ENCODE data around the gene SLFN11.
"Not testable (repeated sequence)": the region's sequence is repeated elsewhere in the genome, so short reads cannot be mapped to it uniquely, and the experiment has no call there.

SLFN11 gene

GRCh38 chr17:35373534-35373983 lies at the start of gene SLFN11:
SLFN11 (minus strand) TSS chr17:35373621; CDS start chr17:35363807, 9,814 bp downstream.
- ATAC-seq (peak; percentile 80), DNase-seq (peak; percentile 84 to 89)
- peak within 1 kb of the TSS; percentile 92 to 97 for H3K4me3 Mint-ChIP-seq
- peaks cover 23% of the 10 kb centered on the region in 2 donors for H3K9me3 Mint-ChIP-seq
- H3K27me3 Mint-ChIP-seq, result no peaks in the 10 kb centered on the region
- peak within 1 kb of the TSS; percentile 95 to 98 for H3K27ac Mint-ChIP-seq
- H3K4me1 Mint-ChIP-seq, result peaks cover 58% of the 10 kb centered on the region

- H3K4me3 Mint-ChIP-seq, H3K27me3 Mint-ChIP-seq, H3K9me3 Mint-ChIP-seq, H3K4me1 Mint-ChIP-seq, H3K27ac Mint-ChIP-seq, ATAC-seq, DNase-seq: not testable (repeated sequence)
Measured at GRCh38 chr17:35421069-35421468, 47.6 kb upstream of the SLFN11 start.

GRCh38 chr17:35416659-35417058 lies 43.2 kb upstream of the SLFN11 start:
- H3K27ac Mint-ChIP-seq, result no peak overlapping the region
- no peak overlapping the region for H3K4me3 Mint-ChIP-seq
- no peaks in the 10 kb centered on the region for H3K4me1 Mint-ChIP-seq
- H3K27me3 Mint-ChIP-seq, result no peaks in the 10 kb centered on the region
- H3K9me3 Mint-ChIP-seq, result peaks cover 5 to 12% of the 10 kb centered on the region in 2 donors
- no peak for ATAC-seq
- no peak for DNase-seq

- not testable (repeated sequence) for H3K4me3 Mint-ChIP-seq, H3K4me1 Mint-ChIP-seq, DNase-seq, H3K27me3 Mint-ChIP-seq, H3K27ac Mint-ChIP-seq, ATAC-seq
- peaks cover 5 to 12% of the 10 kb centered on the region in 2 donors for H3K9me3 Mint-ChIP-seq
Measured at GRCh38 chr17:35414707-35415106, 41.3 kb upstream of the SLFN11 start.

- no peak for ATAC-seq
- no peak for DNase-seq
- H3K4me3 Mint-ChIP-seq, result no peak overlapping the region
- H3K27me3 Mint-ChIP-seq, result no peaks in the 10 kb centered on the region
- peaks cover 5 to 12% of the 10 kb centered on the region in 2 donors for H3K9me3 Mint-ChIP-seq
- H3K4me1 Mint-ChIP-seq, result no peaks in the 10 kb centered on the region
- no peak overlapping the region for H3K27ac Mint-ChIP-seq
Measured at GRCh38 chr17:35414247-35414646, 40.8 kb upstream of the SLFN11 start.

- no peak overlapping the region for H3K4me3 Mint-ChIP-seq
- no peaks in the 10 kb centered on the region for H3K9me3 Mint-ChIP-seq
- peaks cover 7% of the 10 kb centered on the region for H3K4me1 Mint-ChIP-seq
- ATAC-seq, result no peak
- no peaks in the 10 kb centered on the region for H3K27me3 Mint-ChIP-seq
- no peak for DNase-seq
- no peak overlapping the region for H3K27ac Mint-ChIP-seq
Measured at GRCh38 chr17:35407531-35407930, 34.1 kb upstream of the SLFN11 start.

- Mint-ChIP-seq H3K27ac (no peak overlapping the region), H3K27me3 (no peaks in the 10 kb centered on the region), H3K9me3 (no peaks in the 10 kb centered on the region), H3K4me1 (peaks cover 7% of the 10 kb centered on the region), H3K4me3 (no peak overlapping the region)
- ATAC-seq (no peak), DNase-seq (no peak)
Measured at GRCh38 chr17:35406568-35406967, 33.1 kb upstream of the SLFN11 start.

GRCh38 chr17:35404360-35404759 lies 30.9 kb upstream of the SLFN11 start:
- peak overlapping the region in 1 of 2 donors; percentile 57 for H3K27ac Mint-ChIP-seq
- H3K4me1 Mint-ChIP-seq, result peaks cover 7% of the 10 kb centered on the region
- no peaks in the 10 kb centered on the region for H3K9me3 Mint-ChIP-seq
- ATAC-seq (peak; percentile 95), DNase-seq (no peak)
- no peak overlapping the region for H3K4me3 Mint-ChIP-seq
- H3K27me3 Mint-ChIP-seq, result no peaks in the 10 kb centered on the region

GRCh38 chr17:35393783-35394182 lies 20.4 kb upstream of the SLFN11 start:
- not testable (repeated sequence) for H3K27me3 Mint-ChIP-seq, ATAC-seq, H3K9me3 Mint-ChIP-seq, H3K4me3 Mint-ChIP-seq, DNase-seq, H3K4me1 Mint-ChIP-seq
- peak overlapping the region in 1 of 2 donors; percentile 44 for H3K27ac Mint-ChIP-seq

GRCh38 chr17:35390663-35391062 lies 17.2 kb upstream of the SLFN11 start:
- ATAC-seq, result no peak
- H3K4me3 Mint-ChIP-seq, result no peak overlapping the region
- H3K27ac Mint-ChIP-seq, result peak overlapping the region in 1 of 2 donors; percentile 52
- DNase-seq, result no peak
- peaks cover 6% of the 10 kb centered on the region for H3K4me1 Mint-ChIP-seq
- H3K27me3 Mint-ChIP-seq, result peaks cover 10% of the 10 kb centered on the region
- H3K9me3 Mint-ChIP-seq, result peaks cover 4 to 7% of the 10 kb centered on the region in 2 donors

- Mint-ChIP-seq H3K9me3 (peaks cover 4 to 7% of the 10 kb centered on the region in 2 donors), H3K27me3 (peaks cover 10% of the 10 kb centered on the region), H3K27ac (no peak overlapping the region), H3K4me1 (peaks cover 6% of the 10 kb centered on the region), H3K4me3 (no peak overlapping the region)
- DNase-seq, result no peak
- ATAC-seq, result no peak
Measured at GRCh38 chr17:35390156-35390555, 16.7 kb upstream of the SLFN11 start.

GRCh38 chr17:35387496-35387895 lies 14.1 kb upstream of the SLFN11 start:
- ATAC-seq (no peak), DNase-seq (no peak)
- no peak overlapping the region for H3K4me3 Mint-ChIP-seq
- no peak overlapping the region for H3K27ac Mint-ChIP-seq
- H3K27me3 Mint-ChIP-seq, result peaks cover 10% of the 10 kb centered on the region
- H3K9me3 Mint-ChIP-seq, result peaks cover 12 to 15% of the 10 kb centered on the region in 2 donors
- H3K4me1 Mint-ChIP-seq, result no peaks in the 10 kb centered on the region

- Mint-ChIP-seq H3K4me3 (no peak overlapping the region), H3K9me3 (no peaks in the 10 kb centered on the region), H3K4me1 (peaks cover 27% of the 10 kb centered on the region), H3K27me3 (no peaks in the 10 kb centered on the region), H3K27ac (no peak overlapping the region)
- DNase-seq (no peak), ATAC-seq (no peak)
Measured at GRCh38 chr17:35377706-35378105, 4.3 kb upstream of the SLFN11 start.

GRCh38 chr17:35377068-35377467 lies 3.6 kb upstream of the SLFN11 start:
- Mint-ChIP-seq H3K27ac (no peak overlapping the region), H3K4me1 (peaks cover 26% of the 10 kb centered on the region), H3K4me3 (no peak overlapping the region), H3K9me3 (no peaks in the 10 kb centered on the region), H3K27me3 (no peaks in the 10 kb centered on the region)
- DNase-seq, result no peak
- ATAC-seq, result no peak

- no peak for ATAC-seq
- no peaks in the 10 kb centered on the region for H3K27me3 Mint-ChIP-seq
- H3K4me1 Mint-ChIP-seq, result peaks cover 31% of the 10 kb centered on the region
- H3K9me3 Mint-ChIP-seq, result peaks cover 2 to 6% of the 10 kb centered on the region in 2 donors
- H3K27ac Mint-ChIP-seq, result no peak overlapping the region
- DNase-seq, result no peak
- H3K4me3 Mint-ChIP-seq, result peak overlapping the region in 1 of 2 donors; percentile 0
Measured at GRCh38 chr17:35376245-35376644, 2.8 kb upstream of the SLFN11 start.

GRCh38 chr17:35374766-35375344 lies 1.4 kb upstream of the SLFN11 start:
- DNase-seq, result no peak
- no peak for ATAC-seq
- H3K9me3 Mint-ChIP-seq, result peaks cover 16 to 20% of the 10 kb centered on the region in 2 donors
- peaks cover 45% of the 10 kb centered on the region for H3K4me1 Mint-ChIP-seq
- peak overlapping the region in 1 of 2 donors; percentile 66 for H3K27ac Mint-ChIP-seq
- H3K27me3 Mint-ChIP-seq, result no peaks in the 10 kb centered on the region
- peak overlapping the region; percentile 92 to 97 for H3K4me3 Mint-ChIP-seq
